Neural crest cell (in vitro differentiated cells): ENCODE results near the gene SYNJ2. TPM values are rescaled to one million over a fixed set of nuclear protein-coding genes. Genes with fewer than 3 reads are reported as not detected.
"Not testable (repeated sequence)": the region's sequence is repeated elsewhere in the genome, so short reads cannot be mapped to it uniquely, and the experiment has no call there.

Experiments used
- DNase-seq: peaks from one replicate; pipeline ENCODE4 v3.0.0; 2021; ENCODE audit warnings: low read depth, mixed read lengths, low spot score
- H3K27ac Mint-ChIP-seq: one replicate; pipeline ENCODE4 v1.8.0; 2021; ENCODE audit warnings: mild to moderate bottlenecking, mixed read lengths; ENCODE audit not compliant: unreplicated experiment
- H3K27me3 Mint-ChIP-seq: 2 replicates; pipeline ENCODE4 v1.8.0; 2021; ENCODE audit warnings: low read depth, mild to moderate bottlenecking, mixed read lengths
- H3K36me3 Mint-ChIP-seq: 2 replicates; pipeline ENCODE4 v1.8.0; 2021; ENCODE audit warnings: low read depth, mild to moderate bottlenecking, mixed read lengths
- H3K4me1 Mint-ChIP-seq: 2 replicates; pipeline ENCODE4 v1.8.0; 2021; ENCODE audit warnings: mixed read lengths
- H3K4me3 Mint-ChIP-seq: one replicate; pipeline ENCODE4 v1.8.0; 2021; ENCODE audit warnings: mild to moderate bottlenecking, mixed read lengths
- H3K9me3 Mint-ChIP-seq: 2 replicates; pipeline ENCODE4 v1.8.0; 2021; ENCODE audit warnings: mixed read lengths
- CTCF ChIP-seq: fragments of 200-600 bp; sonication (generic); conservative IDR thresholded peaks from 2 replicates; pipeline ENCODE4 v1.5.0; 2021; ENCODE audit warnings: antibody characterized with exemption, mild to moderate bottlenecking
- total RNA-seq: library from RNA; stranded (reverse); gene quantifications from 2 replicates; pipeline ENCODE4 v1.2.1, GENCODE V29; 2021

SYNJ2 gene
- total RNA-seq, 1 donor from 2014 or later, result 2.9 TPM

DNA sequence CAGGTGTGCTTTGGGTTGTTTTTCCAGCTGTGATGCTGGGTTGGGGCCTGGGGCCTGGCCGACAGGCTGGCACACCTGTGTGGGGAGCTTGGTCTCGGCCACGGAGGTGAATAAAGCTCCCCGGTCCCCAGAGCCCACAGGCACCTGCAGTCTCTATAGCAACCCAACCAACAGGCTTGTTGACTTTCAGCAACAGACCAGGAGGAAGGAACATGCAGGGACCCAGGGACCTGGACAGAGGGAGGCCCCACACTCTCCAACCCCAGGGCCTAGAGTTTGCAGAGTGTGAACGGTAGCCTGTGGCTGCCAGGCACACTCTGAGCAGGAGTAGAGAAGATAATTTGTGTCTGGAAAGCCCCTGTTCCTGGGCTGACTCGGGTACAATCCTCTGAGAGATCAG is 14.6 kb upstream of the SYNJ2 start:
- H3K27me3 Mint-ChIP-seq, result peaks cover 12% of the 10 kb centered on the region

DNA sequence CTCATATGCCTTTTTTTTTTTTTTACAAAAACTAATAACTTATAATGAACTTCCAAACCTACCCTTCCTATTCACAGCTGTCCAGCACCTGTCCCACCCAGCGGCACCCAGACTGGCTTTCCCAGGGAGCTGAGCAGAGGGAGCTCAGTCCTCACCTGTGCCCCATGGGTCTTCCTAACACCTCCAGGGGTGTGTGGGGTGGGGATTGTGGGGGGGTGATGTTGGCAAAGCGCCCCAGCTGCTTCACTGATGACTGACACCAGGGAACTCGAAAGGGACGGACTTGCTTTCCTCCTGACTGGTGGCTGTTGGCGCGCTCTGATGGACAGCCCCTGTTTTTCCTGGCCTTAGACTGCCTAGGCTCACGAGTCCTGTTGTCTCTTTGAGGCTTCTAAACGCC is 14.2 kb upstream of the SYNJ2 start:
- DNase-seq, result no peak

More for the DNA sequence above, 14.6 kb upstream of the SYNJ2 start:
- H3K36me3 Mint-ChIP-seq, result no peaks in the 10 kb centered on the region
- H3K27ac Mint-ChIP-seq, result no peak overlapping the region
- H3K9me3 Mint-ChIP-seq, result no peaks in the 10 kb centered on the region
- no peak overlapping the region for H3K4me3 Mint-ChIP-seq
- no peaks in the 10 kb centered on the region for H3K4me1 Mint-ChIP-seq
- no peak for TF ChIP-seq CTCF
- DNase-seq, result no peak

GRCh38 chr6:157972177-157972576 is 9.5 kb upstream of the SYNJ2 start:
- peaks cover 25% of the 10 kb centered on the region for H3K27me3 Mint-ChIP-seq
- not testable (repeated sequence) for H3K4me1 Mint-ChIP-seq, H3K36me3 Mint-ChIP-seq, DNase-seq, H3K9me3 Mint-ChIP-seq, H3K4me3 Mint-ChIP-seq, H3K27ac Mint-ChIP-seq

More for the DNA sequence above, 14.2 kb upstream of the SYNJ2 start:
- no peaks in the 10 kb centered on the region for H3K36me3 Mint-ChIP-seq
- H3K27ac Mint-ChIP-seq, result no peak overlapping the region
- no peaks in the 10 kb centered on the region for H3K4me1 Mint-ChIP-seq
- peaks cover 12% of the 10 kb centered on the region for H3K27me3 Mint-ChIP-seq
- no peak overlapping the region for H3K4me3 Mint-ChIP-seq
- TF ChIP-seq CTCF, result no peak
- H3K9me3 Mint-ChIP-seq, result no peaks in the 10 kb centered on the region

DNA sequence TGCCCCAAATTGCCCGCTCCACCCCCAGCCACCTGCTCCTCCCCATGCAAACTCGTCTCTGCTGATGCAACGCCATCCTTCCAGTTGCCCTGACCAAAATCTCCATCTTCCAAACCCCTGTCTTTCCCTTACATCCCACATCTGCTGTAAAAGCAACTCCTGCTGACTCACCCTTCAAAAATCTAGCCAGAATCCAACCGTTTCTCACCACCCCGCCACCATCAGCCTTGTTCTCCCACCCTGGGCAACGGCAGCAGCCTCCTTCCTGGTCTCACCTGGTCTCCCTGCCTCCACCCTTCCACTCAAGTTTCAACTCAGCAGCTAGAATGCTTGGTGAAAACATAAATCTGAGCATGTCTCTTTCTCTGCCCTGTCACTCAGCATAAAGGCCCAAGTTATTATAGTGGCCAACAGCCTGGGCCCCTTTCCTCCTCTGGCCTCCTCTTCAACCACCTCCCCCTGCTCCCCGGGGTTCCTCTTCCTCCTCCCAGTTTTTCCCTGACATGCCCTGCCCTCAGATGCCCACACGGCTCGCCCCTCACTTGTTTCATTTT is 7.2 kb upstream of the SYNJ2 start:
- Mint-ChIP-seq H3K36me3 (no peaks in the 10 kb centered on the region), H3K9me3 (no peaks in the 10 kb centered on the region), H3K27me3 (peaks cover 39% of the 10 kb centered on the region), H3K27ac (no peak overlapping the region), H3K4me1 (no peaks in the 10 kb centered on the region), H3K4me3 (no peak overlapping the region)
- no peak for TF ChIP-seq CTCF
- no peak for DNase-seq

DNA sequence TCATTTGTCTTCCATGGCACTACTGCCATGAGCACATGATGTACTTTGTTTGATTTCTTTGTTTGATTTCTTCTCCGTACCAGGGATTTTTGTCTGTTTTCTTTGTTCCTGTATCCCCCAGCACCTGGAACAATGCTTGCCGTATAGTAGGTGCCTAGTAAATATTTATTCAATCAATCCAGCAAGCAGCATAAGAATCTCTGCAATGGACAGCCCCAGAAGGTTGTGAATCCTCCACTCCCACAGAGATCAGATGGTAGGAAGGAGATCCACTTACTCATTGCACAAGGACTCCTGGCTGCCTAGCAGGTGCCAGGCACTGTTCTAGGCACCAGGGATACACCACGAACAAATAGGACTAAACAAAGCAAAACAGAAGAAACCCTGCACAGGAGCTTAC is 6.7 kb upstream of the SYNJ2 start:
- no peak for DNase-seq
- Mint-ChIP-seq H3K4me1 (no peaks in the 10 kb centered on the region), H3K27me3 (peaks cover 44% of the 10 kb centered on the region), H3K27ac (no peak overlapping the region), H3K36me3 (no peaks in the 10 kb centered on the region), H3K9me3 (no peaks in the 10 kb centered on the region), H3K4me3 (no peak overlapping the region)
- no peak for TF ChIP-seq CTCF

- H3K36me3 Mint-ChIP-seq, result no peaks in the 10 kb centered on the region
- no peak overlapping the region for H3K4me3 Mint-ChIP-seq
- H3K27me3 Mint-ChIP-seq, result peaks cover 48% of the 10 kb centered on the region
- no peak overlapping the region for H3K27ac Mint-ChIP-seq
- TF ChIP-seq CTCF, result no peak
- H3K9me3 Mint-ChIP-seq, result no peaks in the 10 kb centered on the region
- H3K4me1 Mint-ChIP-seq, result no peaks in the 10 kb centered on the region
- DNase-seq, result no peak
These were observed 6.2 kb upstream of the SYNJ2 start for GRCh38 chr6:157975456-157975855.
